MM.1S (cell line): ENCODE measurements around the gene HSP90AB1.

Experiments used
- DNase-seq: peaks from one replicate; pipeline ENCODE4 v3.0.0-alpha.2; 2015
- H2AFZ ChIP-seq: fragments of 300-600 bp; sonication (generic); 2 replicates; pipeline ENCODE4 v1.6.0; 2016; ENCODE audit warnings: antibody characterized with exemption, low read length
- H3F3A ChIP-seq: fragments of 300-600 bp; sonication (generic); 2 replicates; pipeline ENCODE4 v1.6.1; 2016; ENCODE audit warnings: mild to moderate bottlenecking, antibody characterized with exemption, low read length, moderate library complexity, mixed read lengths; ENCODE audit not compliant: insufficient read depth
- H3K27ac ChIP-seq: fragments of 300-600 bp; sonication (generic); 2 replicates; pipeline ENCODE4 v1.5.1; 2016; ENCODE audit warnings: mild to moderate bottlenecking, low read length
- H3K27me3 ChIP-seq: fragments of 300-600 bp; sonication (generic); replicated peaks from 2 replicates; pipeline ENCODE4 v1.6.0; 2016; ENCODE audit warnings: low read length; ENCODE audit not compliant: insufficient read depth
- H3K36me3 ChIP-seq: fragments of 300-600 bp; sonication (generic); replicated peaks from 2 replicates; pipeline ENCODE4 v1.6.1; 2016; ENCODE audit warnings: mild to moderate bottlenecking, low read length, mixed read lengths; ENCODE audit not compliant: insufficient read depth
- H3K4me1 ChIP-seq: fragments of 300-600 bp; sonication (generic); 2 replicates; pipeline ENCODE4 v1.6.1; 2016; ENCODE audit warnings: low read length, mixed read lengths
- H3K4me2 ChIP-seq: fragments of 300-600 bp; sonication (generic); 2 replicates; pipeline ENCODE4 v1.6.0; 2016; ENCODE audit warnings: low read depth, low read length
- H3K4me3 ChIP-seq: fragments of 300-600 bp; sonication (generic); 2 replicates; pipeline ENCODE4 v1.5.1; 2016; ENCODE audit warnings: low read length, mixed read lengths
- H3K79me2 ChIP-seq: fragments of 300-600 bp; sonication (generic); 2 replicates; pipeline ENCODE4 v1.6.1; 2016; ENCODE audit warnings: mixed run types, low read length, mixed read lengths
- H3K9ac ChIP-seq: fragments of 300-600 bp; sonication (generic); 2 replicates; pipeline ENCODE4 v1.6.1; 2016; ENCODE audit warnings: low read length, mixed read lengths
- H3K9me2 ChIP-seq: fragments of 300-600 bp; sonication (generic); replicated peaks from 2 replicates; pipeline ENCODE4 v1.6.1; 2016; ENCODE audit warnings: mild to moderate bottlenecking, low read length, mixed read lengths; ENCODE audit not compliant: insufficient read depth
- H3K9me3 ChIP-seq: fragments of 300-600 bp; sonication (generic); replicated peaks from 2 replicates; pipeline ENCODE4 v1.6.1; 2016; ENCODE audit warnings: mild to moderate bottlenecking, low read length, mixed read lengths; ENCODE audit not compliant: insufficient read depth
- H4K20me1 ChIP-seq: fragments of 300-600 bp; sonication (generic); 2 replicates; pipeline ENCODE4 v1.6.1; 2016; ENCODE audit warnings: mild to moderate bottlenecking, low read length, moderate library complexity, mixed read lengths; ENCODE audit not compliant: insufficient read depth
- CTCF ChIP-seq: fragments of 300-600 bp; sonication (generic); IDR thresholded peaks from 2 replicates; pipeline ENCODE4 v1.5.1; 2016; ENCODE audit warnings: antibody characterized with exemption, low read length, mixed read lengths
- EZH2 ChIP-seq: fragments of 300-600 bp; sonication (generic); optimal IDR thresholded peaks from 2 replicates; pipeline ENCODE3; 2017; ENCODE audit warnings: low read depth, mild to moderate bottlenecking, antibody characterized with exemption, low read length, mixed read lengths
- EZH2phosphoT487 ChIP-seq: fragments of 300-600 bp; sonication (generic); IDR thresholded peaks from 2 replicates; pipeline ENCODE4 v1.6.1; 2018; ENCODE audit warnings: antibody characterized with exemption, low read length

HSP90AB1 gene

GRCh38 chr6:44286285-44286565 is 39.3 kb downstream of the HSP90AB1 start:
- Histone ChIP-seq H3K9me2 (no peaks in the 10 kb centered on the region), H4K20me1 (no peaks in the 10 kb centered on the region), H3K27ac (no peak overlapping the region), H2AFZ (no peak overlapping the region), H3K27me3 (peaks cover 88% of the 10 kb centered on the region), H3K9ac (no peak overlapping the region), H3K4me2 (no peak overlapping the region), H3K79me2 (no peaks in the 10 kb centered on the region), H3K9me3 (no peaks in the 10 kb centered on the region), H3K4me1 (no peaks in the 10 kb centered on the region), H3K4me3 (no peak overlapping the region), H3F3A (no peaks in the 10 kb centered on the region), H3K36me3 (no peaks in the 10 kb centered on the region)
- no peak for DNase-seq
- TF ChIP-seq CTCF (no peak), EZH2phosphoT487 (no peak), EZH2 (no peak)

GRCh38 chr6:44286747-44287146 is 39.8 kb downstream of the HSP90AB1 start:
- no peak for DNase-seq
- H3K9ac ChIP-seq = no peak overlapping the region
- H3K27ac ChIP-seq = no peak overlapping the region
- H3F3A ChIP-seq = no peaks in the 10 kb centered on the region
- H3K36me3 ChIP-seq = no peaks in the 10 kb centered on the region
- H2AFZ ChIP-seq = no peak overlapping the region
- H3K4me3 ChIP-seq = no peak overlapping the region
- peaks cover 88% of the 10 kb centered on the region for H3K27me3 ChIP-seq
- H3K9me2 ChIP-seq = no peaks in the 10 kb centered on the region
- H3K4me1 ChIP-seq = no peaks in the 10 kb centered on the region
- H4K20me1 ChIP-seq = no peaks in the 10 kb centered on the region
- TF ChIP-seq EZH2phosphoT487 (no peak), EZH2 (no peak), CTCF (peak; percentile 8; the same call in 1 of the 2 replicates)
- H3K79me2 ChIP-seq = no peaks in the 10 kb centered on the region
- no peaks in the 10 kb centered on the region for H3K9me3 ChIP-seq
- no peak overlapping the region for H3K4me2 ChIP-seq

- H3K9ac ChIP-seq = no peak overlapping the region
- H3K79me2 ChIP-seq = no peaks in the 10 kb centered on the region
- TF ChIP-seq CTCF (no peak), EZH2 (no peak), EZH2phosphoT487 (no peak)
- no peaks in the 10 kb centered on the region for H3F3A ChIP-seq
- H3K9me3 ChIP-seq = no peaks in the 10 kb centered on the region
- H4K20me1 ChIP-seq = no peaks in the 10 kb centered on the region
- H3K4me3 ChIP-seq = no peak overlapping the region
- no peak overlapping the region for H3K27ac ChIP-seq
- H3K36me3 ChIP-seq = no peaks in the 10 kb centered on the region
- no peaks in the 10 kb centered on the region for H3K9me2 ChIP-seq
- no peak overlapping the region for H3K4me2 ChIP-seq
- no peak overlapping the region for H2AFZ ChIP-seq
- no peak for DNase-seq
- no peaks in the 10 kb centered on the region for H3K4me1 ChIP-seq
- H3K27me3 ChIP-seq = peaks cover 78% of the 10 kb centered on the region
These were observed 42.9 kb downstream of the HSP90AB1 start for GRCh38 chr6:44289726-44290260.
